Endothelial cell of umbilical vein (primary cell): ENCODE results near the gene DPY19L3.

Source experiments
- CTCF ChIP-seq, 2 donors: IDR thresholded peaks; 1 replicate in 1 of 2; 2 replicates in 1 of 2; pipeline ENCODE4 v1.5.1; 2011; ENCODE audit warnings: low read length in 2 of 2, mild to moderate bottlenecking in 2 of 2, moderate library complexity in 2 of 2, control low read depth in 1 of 2, inconsistent platforms in 1 of 2, low read depth in 1 of 2; ENCODE audit not compliant: insufficient read depth in 1 of 2; ENCODE audit errors: extremely low read depth in 1 of 2
- EZH2 ChIP-seq: IDR thresholded peaks from 2 replicates; pipeline ENCODE4 v1.6.1; 2012; ENCODE audit warnings: borderline replicate concordance, low read depth, mild to moderate bottlenecking, moderate library complexity, low read length, inconsistent platforms; ENCODE audit not compliant: severe bottlenecking
- FOS ChIP-seq: IDR thresholded peaks from 2 replicates; pipeline ENCODE4 v1.6.1; 2011; ENCODE audit warnings: mild to moderate bottlenecking, low read length, moderate library complexity, borderline replicate concordance; ENCODE audit not compliant: insufficient read depth
- MAX ChIP-seq: IDR thresholded peaks from 2 replicates; pipeline ENCODE4 v1.6.1; 2011; ENCODE audit not compliant: insufficient read depth, insufficient read length
- MYC ChIP-seq: IDR thresholded peaks from one replicate; pipeline ENCODE4 v1.6.1; 2011; ENCODE audit warnings: mild to moderate bottlenecking, low read depth, low read length
- POLR2A ChIP-seq: IDR thresholded peaks from 2 replicates; pipeline ENCODE4 v1.6.1; 2012; ENCODE audit warnings: low read depth, mild to moderate bottlenecking, control low read depth, low read length
- POLR2AphosphoS5 ChIP-seq: IDR thresholded peaks from 2 replicates; pipeline ENCODE4 v1.6.1; 2012; ENCODE audit warnings: low read depth, mild to moderate bottlenecking, control low read depth, low read length, moderate library complexity; ENCODE audit not compliant: insufficient read depth

GRCh38 chr19:32416749-32417456, 11.3 kb downstream of the DPY19L3 start:
- TF ChIP-seq POLR2AphosphoS5 (no peak), CTCF (IDR thresholded peaks at IDR 0.05; ENCODE audit: extremely low read depth in 1 of 2, insufficient read depth in 1 of 2, low read depth in 1 of 2, low read length in 2 of 2) (no peak), POLR2A (no peak), MAX (no peak), FOS (no peak), EZH2 (no peak), MYC (no peak)
